Measurements from ENCODE around the gene ZNF514.
"Not testable (repeated sequence)": the region's sequence is repeated elsewhere in the genome, so short reads cannot be mapped to it uniquely, and the experiment has no call there.

The ZNF514 gene

DNA sequence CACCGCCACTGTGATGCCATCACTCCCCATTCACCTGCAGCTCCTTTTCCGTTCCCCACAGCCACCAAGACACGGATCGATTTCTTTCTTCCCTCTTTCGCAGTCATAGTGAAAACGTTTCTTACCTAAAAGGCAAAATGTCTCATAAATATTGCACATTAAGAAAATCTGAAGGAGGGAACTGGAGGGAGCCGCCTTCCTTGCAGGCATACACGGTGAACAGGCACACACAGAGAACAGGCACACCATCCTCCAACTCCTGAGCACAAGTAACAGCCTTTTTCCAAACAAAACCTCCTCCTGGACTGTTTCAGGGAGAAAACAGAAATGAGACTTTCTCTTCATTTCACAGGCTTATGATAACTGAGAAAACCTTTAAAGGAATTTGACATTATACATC, 55.0 kb downstream of the ZNF514 start:
- no peak overlapping the region for H3K27ac ChIP-seq (ENCODE audit: low read depth, low read length)
- no peak overlapping the region for H3K9ac ChIP-seq (ENCODE audit: low read depth in 1 of 2, low read length in 2 of 2)
- peaks cover 55 to 94% of the 10 kb centered on the region in 2 donors for H3K36me3 ChIP-seq (ENCODE audit: control insufficient read depth in 1 of 2, insufficient read depth in 2 of 2, low read length in 2 of 2)
- H3K9me3 ChIP-seq (ENCODE audit: control insufficient read depth in 1 of 2, low read length in 2 of 2) = no peaks in the 10 kb centered on the region
- no peak overlapping the region for H3K4me3 ChIP-seq (ENCODE audit: low read depth in 1 of 2, low read length in 2 of 2)
- no peaks in the 10 kb centered on the region for H3K27me3 ChIP-seq (ENCODE audit: control insufficient read depth in 1 of 2, insufficient read depth in 2 of 2, low read length in 2 of 2)
- no peaks in the 10 kb centered on the region for H3K4me1 ChIP-seq (ENCODE audit: control insufficient read depth in 1 of 2, insufficient read depth in 2 of 2, low read length in 2 of 2)

DNA sequence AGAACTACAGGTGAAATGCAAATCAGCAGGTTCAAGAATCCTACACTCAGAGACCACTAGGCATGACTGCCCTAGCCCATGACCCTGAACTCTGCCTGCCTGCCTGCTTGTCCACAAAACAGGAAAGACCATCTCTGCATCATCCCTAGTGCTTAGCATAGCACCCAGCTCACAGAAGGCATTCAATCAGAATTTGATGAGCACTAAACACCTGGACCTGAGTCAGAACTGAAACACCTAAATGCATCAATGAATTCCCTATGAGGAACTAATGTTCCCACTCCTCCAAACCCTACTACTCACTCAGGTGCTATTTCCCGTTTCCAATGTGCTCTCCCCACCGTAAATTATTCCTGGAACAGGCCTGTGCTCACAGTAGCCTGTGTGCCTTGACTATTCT, 59.7 kb downstream of the ZNF514 start:
- Histone ChIP-seq H3K4me1 (ENCODE audit: control insufficient read depth in 1 of 2, insufficient read depth in 2 of 2, low read length in 2 of 2) (no peaks in the 10 kb centered on the region), H3K9me3 (ENCODE audit: control insufficient read depth in 1 of 2, low read length in 2 of 2) (no peaks in the 10 kb centered on the region), H3K27ac (ENCODE audit: low read depth, low read length) (no peak overlapping the region), H3K36me3 (ENCODE audit: control insufficient read depth in 1 of 2, insufficient read depth in 2 of 2, low read length in 2 of 2) (peaks cover 26 to 54% of the 10 kb centered on the region in 2 donors), H3K27me3 (ENCODE audit: control insufficient read depth in 1 of 2, insufficient read depth in 2 of 2, low read length in 2 of 2) (no peaks in the 10 kb centered on the region), H3K4me3 (ENCODE audit: low read depth in 1 of 2, low read length in 2 of 2) (no peak overlapping the region), H3K9ac (ENCODE audit: low read depth in 1 of 2, low read length in 2 of 2) (no peak overlapping the region)

DNA sequence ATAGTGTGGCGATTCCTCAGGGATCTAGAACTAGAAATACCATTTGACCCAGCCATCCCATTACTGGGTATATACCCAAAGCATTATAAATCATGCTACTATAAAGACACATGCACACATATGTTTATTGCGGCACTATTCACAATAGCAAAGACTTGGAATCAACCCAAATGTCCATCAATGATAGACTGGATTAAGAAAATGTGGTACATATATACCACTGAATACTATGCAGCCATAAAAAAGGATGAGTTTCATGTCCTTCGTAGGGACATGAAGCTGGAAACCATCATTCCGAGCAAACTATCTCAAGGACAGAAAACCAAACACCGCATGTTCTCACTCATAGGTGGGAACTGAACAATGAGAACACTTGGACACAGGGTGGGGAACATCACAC, 61.4 kb downstream of the ZNF514 start:
- peaks cover 20 to 45% of the 10 kb centered on the region in 2 donors for H3K36me3 ChIP-seq (ENCODE audit: control insufficient read depth in 1 of 2, insufficient read depth in 2 of 2, low read length in 2 of 2)
- not testable (repeated sequence) for H3K4me1 ChIP-seq (ENCODE audit: control insufficient read depth in 1 of 2, insufficient read depth in 2 of 2, low read length in 2 of 2); H3K27me3 ChIP-seq (ENCODE audit: control insufficient read depth in 1 of 2, insufficient read depth in 2 of 2, low read length in 2 of 2); H3K9ac ChIP-seq (ENCODE audit: low read depth in 1 of 2, low read length in 2 of 2); H3K4me3 ChIP-seq (ENCODE audit: low read depth in 1 of 2, low read length in 2 of 2); H3K9me3 ChIP-seq (ENCODE audit: control insufficient read depth in 1 of 2, low read length in 2 of 2); H3K27ac ChIP-seq (ENCODE audit: low read depth, low read length)

Measured in duodenal mucosa (tissue), 2 donors.